Measurements from ENCODE around the gene HES7. TPM values are rescaled to one million over a fixed set of nuclear protein-coding genes. Genes with fewer than 3 reads are reported as not detected.

The HES7 gene
- total RNA-seq, 1 donor from 2014 or later: 1.3 TPM

- DNase-seq (ENCODE audit: low read depth) (peak; percentile 22), FAIRE-seq (no peak)
- Histone ChIP-seq H3K4me3 (ENCODE audit: low read depth, low read length) (no peak overlapping the region), H3K27me3 (ENCODE audit: control insufficient read depth, insufficient read depth, low read length) (no peaks in the 10 kb centered on the region), H3K36me3 (ENCODE audit: control insufficient read depth, insufficient read depth, low read length) (peaks cover 12% of the 10 kb centered on the region)
- no peak for TF ChIP-seq CTCF (IDR thresholded peaks at IDR 0.05; ENCODE audit: insufficient read depth, low read length, severe bottlenecking)
Observed at GRCh38 chr17:8163978-8164814, 40.3 kb upstream of the HES7 start.

GRCh38 chr17:8162997-8163977 lies 39.4 kb upstream of the HES7 start:
- H3K4me3 ChIP-seq (ENCODE audit: low read depth, low read length): peak overlapping the region; percentile 63
- DNase-seq (ENCODE audit: low read depth) (no peak), FAIRE-seq (no peak)
- no peaks in the 10 kb centered on the region for H3K27me3 ChIP-seq (ENCODE audit: control insufficient read depth, insufficient read depth, low read length)
- TF ChIP-seq CTCF (IDR thresholded peaks at IDR 0.05; ENCODE audit: insufficient read depth, low read length, severe bottlenecking): no peak
- H3K36me3 ChIP-seq (ENCODE audit: control insufficient read depth, insufficient read depth, low read length): peaks cover 12% of the 10 kb centered on the region

- FAIRE-seq: no peak
- Histone ChIP-seq H3K4me3 (ENCODE audit: low read depth, low read length) (peak within 1 kb of the TSS; percentile 63), H3K27me3 (ENCODE audit: control insufficient read depth, insufficient read depth, low read length) (no peaks in the 10 kb centered on the region), H3K36me3 (ENCODE audit: control insufficient read depth, insufficient read depth, low read length) (peaks cover 12% of the 10 kb centered on the region)
- no peak for DNase-seq (ENCODE audit: low read depth)
- no peak for TF ChIP-seq CTCF (IDR thresholded peaks at IDR 0.05; ENCODE audit: insufficient read depth, low read length, severe bottlenecking)
Observed at GRCh38 chr17:8162233-8162996, 38.5 kb upstream of the HES7 start, which contains the start of gene VAMP2. TSS of gene VAMP2 (minus strand) at chr17:8162948. CDS start at chr17:8162879, 69 bp downstream.

- Histone ChIP-seq H3K27me3 (ENCODE audit: control insufficient read depth, insufficient read depth, low read length) (no peaks in the 10 kb centered on the region), H3K4me3 (ENCODE audit: low read depth, low read length) (peak overlapping the region; percentile 63), H3K36me3 (ENCODE audit: control insufficient read depth, insufficient read depth, low read length) (peaks cover 12% of the 10 kb centered on the region)
- no peak for TF ChIP-seq CTCF (IDR thresholded peaks at IDR 0.05; ENCODE audit: insufficient read depth, low read length, severe bottlenecking)
- DNase-seq (ENCODE audit: low read depth): no peak
- no peak for FAIRE-seq
Observed at GRCh38 chr17:8161289-8162232, 37.7 kb upstream of the HES7 start.
